IPS DF 6.9 (cell line): Measurements from ENCODE around the gene TBC1D9.

Experiments
- DNase-seq: peaks from one replicate; pipeline ENCODE4 v3.0.0-alpha.2; 2013; ENCODE audit warnings: low read depth, low spot score
- H3K27ac ChIP-seq: one replicate; pipeline ENCODE4 v1.5.1; 2013; ENCODE audit warnings: low read length, control low read depth
- H3K27me3 ChIP-seq: 2 replicates; pipeline ENCODE4 v1.6.1; 2013; ENCODE audit warnings: mild to moderate bottlenecking, low read length; ENCODE audit not compliant: control insufficient read depth, insufficient read depth
- H3K36me3 ChIP-seq: 2 replicates; pipeline ENCODE4 v1.6.1; 2013; ENCODE audit warnings: low read length; ENCODE audit not compliant: control insufficient read depth, insufficient read depth
- H3K4me1 ChIP-seq: 2 replicates; pipeline ENCODE4 v1.6.1; 2013; ENCODE audit warnings: low read length; ENCODE audit not compliant: control insufficient read depth, insufficient read depth
- H3K4me3 ChIP-seq: 2 replicates; pipeline ENCODE4 v1.5.1; 2013; ENCODE audit warnings: mild to moderate bottlenecking, low read length
- H3K9me3 ChIP-seq: 2 replicates; pipeline ENCODE4 v1.6.1; 2013; ENCODE audit warnings: low read length, inconsistent platforms; ENCODE audit not compliant: control insufficient read depth, insufficient read depth
- WGBS: extraction: QIAGEN DNeasy Blood & Tissue Kit; methylation state at CpG from one replicate; pipeline ENCODE4 v1.1.7; 2013; ENCODE audit warnings: mixed read lengths, missing lambda C conversion rate; ENCODE audit not compliant: insufficient read length, insufficient coverage; 5-methylcytosine and 5-hydroxymethylcytosine counted together

Gene TBC1D9

DNA sequence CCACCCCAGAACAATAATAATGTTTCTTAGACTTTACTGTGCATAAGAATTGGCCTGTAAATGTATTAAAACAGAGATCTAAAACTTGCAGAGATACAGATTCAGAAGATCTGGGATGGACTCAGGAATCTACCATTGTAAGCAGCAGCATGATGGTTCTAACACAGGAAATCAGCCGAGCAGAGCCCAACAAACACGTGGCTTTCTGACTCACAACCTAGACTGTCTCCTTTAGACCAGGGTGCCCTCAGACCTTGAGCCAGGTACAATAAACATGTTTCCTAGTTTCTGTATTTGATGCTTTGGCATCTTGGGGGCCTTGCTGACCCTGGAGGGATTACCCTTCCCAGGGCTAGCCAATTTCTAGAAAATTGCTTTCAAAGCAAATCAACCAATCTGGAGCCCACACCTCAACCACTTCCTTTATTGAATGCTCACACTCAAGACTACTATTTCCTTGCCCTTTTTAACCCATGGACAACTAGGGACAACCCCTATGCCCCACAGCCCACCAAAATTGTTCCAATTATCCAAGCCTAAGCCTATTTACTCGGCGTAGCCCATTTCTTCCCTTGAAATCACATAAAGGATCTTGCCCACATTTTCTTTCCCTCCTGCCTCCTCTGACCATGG, 80.5 kb downstream of the TBC1D9 start:
- Histone ChIP-seq H3K9me3 (no peaks in the 10 kb centered on the region), H3K27ac (no peak overlapping the region), H3K36me3 (no peaks in the 10 kb centered on the region), H3K27me3 (no peaks in the 10 kb centered on the region), H3K4me3 (no peak overlapping the region), H3K4me1 (no peaks in the 10 kb centered on the region)
- no CpG with 5 or more reads among the region's 4 CpGs for WGBS
- no peak for DNase-seq

DNA sequence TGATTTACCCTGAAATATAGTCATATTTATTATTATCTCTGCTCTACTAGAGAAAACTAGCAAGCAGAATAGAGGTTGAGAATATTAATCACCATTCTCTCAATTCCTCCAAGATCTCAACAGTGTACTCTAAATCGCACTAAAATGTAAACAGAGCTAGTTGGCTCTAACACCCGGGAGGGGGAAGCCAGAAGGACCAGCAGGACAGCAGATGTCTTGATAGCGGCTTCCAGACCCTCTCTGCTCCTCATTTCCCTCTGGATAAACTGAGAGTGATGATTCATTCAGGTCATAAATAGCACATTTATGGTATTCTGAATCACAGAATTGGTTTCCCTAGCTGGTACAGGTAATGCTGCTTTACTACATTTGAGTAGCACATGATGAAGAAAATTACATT, 82.5 kb downstream of the TBC1D9 start:
- WGBS, result no CpG with 5 or more reads among the region's 3 CpGs
- Histone ChIP-seq H3K36me3 (no peaks in the 10 kb centered on the region), H3K4me3 (no peak overlapping the region), H3K27ac (no peak overlapping the region), H3K4me1 (no peaks in the 10 kb centered on the region), H3K27me3 (no peaks in the 10 kb centered on the region), H3K9me3 (no peaks in the 10 kb centered on the region)
- no peak for DNase-seq

DNA sequence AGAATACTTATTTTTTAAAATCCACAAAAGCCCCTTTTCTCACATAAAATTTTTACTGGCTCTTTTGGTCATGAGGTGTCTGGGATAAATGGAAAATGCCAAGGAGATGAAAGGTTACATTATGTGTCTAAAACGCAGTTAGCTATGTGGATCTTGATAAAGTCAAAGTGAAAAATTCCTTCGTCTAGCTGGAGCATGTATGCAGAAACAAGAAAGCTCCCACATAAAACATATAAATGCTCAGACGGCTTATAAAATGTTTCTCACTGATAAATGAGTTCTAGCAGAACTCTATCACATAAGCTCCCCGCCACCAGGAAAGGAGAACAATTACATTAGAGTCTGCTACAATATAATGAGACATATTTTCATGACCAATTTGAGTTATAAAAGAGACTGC, 83.8 kb downstream of the TBC1D9 start:
- no peaks in the 10 kb centered on the region for H3K4me1 ChIP-seq
- no peaks in the 10 kb centered on the region for H3K27me3 ChIP-seq
- H3K36me3 ChIP-seq, result no peaks in the 10 kb centered on the region
- DNase-seq, result no peak
- no peaks in the 10 kb centered on the region for H3K9me3 ChIP-seq
- H3K4me3 ChIP-seq, result no peak overlapping the region
- no peak overlapping the region for H3K27ac ChIP-seq
- no CpG with 5 or more reads among the region's 4 CpGs for WGBS

DNA sequence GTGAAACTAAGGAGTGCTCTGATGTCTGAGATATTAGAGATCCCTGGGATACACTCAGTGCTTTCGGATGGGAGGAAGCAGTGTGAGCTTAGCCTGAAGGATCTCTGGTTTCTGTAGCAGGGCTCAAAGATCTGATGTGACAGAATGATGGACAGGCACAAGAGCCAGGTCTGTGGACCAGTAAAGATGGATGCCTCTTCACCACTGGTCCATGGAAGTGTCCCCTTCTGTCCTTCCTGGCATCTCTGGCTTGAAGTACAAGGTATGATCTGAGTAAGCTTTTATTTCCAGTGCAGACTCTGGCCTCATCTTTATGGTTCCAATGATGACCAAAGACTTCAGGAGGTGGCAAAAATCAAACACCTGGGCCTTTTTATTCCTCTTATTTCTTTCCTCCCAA, 88.1 kb downstream of the TBC1D9 start:
- H3K27ac ChIP-seq, result no peak overlapping the region
- no peak for DNase-seq
- WGBS, result no CpG with 5 or more reads among the region's 1 CpG

DNA sequence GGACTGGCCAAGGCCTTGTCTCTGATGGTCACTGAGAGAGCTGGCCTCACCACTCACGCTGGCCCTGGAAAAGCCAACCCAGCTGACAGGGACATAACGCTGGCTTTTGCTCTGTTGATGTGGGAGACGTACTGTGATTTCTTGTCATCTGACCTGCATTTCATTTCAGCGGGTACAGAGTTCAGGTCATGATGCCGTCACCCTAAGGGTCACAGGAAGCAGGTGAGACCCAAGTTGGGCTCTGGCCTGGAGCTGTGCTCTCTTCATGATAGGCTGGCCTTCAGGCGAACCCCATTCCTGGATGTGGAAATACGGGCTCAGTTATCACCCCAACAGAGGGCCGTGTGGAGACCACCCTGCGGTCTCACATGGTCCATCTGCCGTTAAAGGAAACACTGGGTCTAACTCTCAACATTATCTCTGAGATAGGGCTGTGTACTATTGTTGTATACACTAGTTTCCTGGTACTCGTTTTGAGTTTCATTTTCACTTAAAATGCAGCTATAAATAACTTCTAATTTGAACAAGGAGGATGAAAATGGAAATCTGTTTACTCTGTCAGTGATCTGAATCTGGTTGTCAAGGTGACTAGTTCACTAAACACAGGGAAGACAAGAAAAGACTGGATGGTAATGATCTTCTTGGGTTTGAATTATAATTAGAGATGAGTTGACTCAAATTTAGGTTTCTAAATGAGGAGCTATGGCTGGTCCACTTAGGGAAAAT, 89.1 kb downstream of the TBC1D9 start:
- Histone ChIP-seq H3K4me1 (peaks cover 2% of the 10 kb centered on the region; the same call in 1 of the 2 replicates), H3K9me3 (no peaks in the 10 kb centered on the region), H3K27me3 (no peaks in the 10 kb centered on the region), H3K36me3 (no peaks in the 10 kb centered on the region), H3K4me3 (no peak overlapping the region), H3K27ac (no peak overlapping the region)
- WGBS, result no CpG with 5 or more reads among the region's 11 CpGs
- DNase-seq, result no peak

More for the DNA sequence above, 88.1 kb downstream of the TBC1D9 start:
- H3K36me3 ChIP-seq, result no peaks in the 10 kb centered on the region
- no peaks in the 10 kb centered on the region for H3K9me3 ChIP-seq
- no peaks in the 10 kb centered on the region for H3K27me3 ChIP-seq
- H3K4me1 ChIP-seq, result no peaks in the 10 kb centered on the region
- no peak overlapping the region for H3K4me3 ChIP-seq

DNA sequence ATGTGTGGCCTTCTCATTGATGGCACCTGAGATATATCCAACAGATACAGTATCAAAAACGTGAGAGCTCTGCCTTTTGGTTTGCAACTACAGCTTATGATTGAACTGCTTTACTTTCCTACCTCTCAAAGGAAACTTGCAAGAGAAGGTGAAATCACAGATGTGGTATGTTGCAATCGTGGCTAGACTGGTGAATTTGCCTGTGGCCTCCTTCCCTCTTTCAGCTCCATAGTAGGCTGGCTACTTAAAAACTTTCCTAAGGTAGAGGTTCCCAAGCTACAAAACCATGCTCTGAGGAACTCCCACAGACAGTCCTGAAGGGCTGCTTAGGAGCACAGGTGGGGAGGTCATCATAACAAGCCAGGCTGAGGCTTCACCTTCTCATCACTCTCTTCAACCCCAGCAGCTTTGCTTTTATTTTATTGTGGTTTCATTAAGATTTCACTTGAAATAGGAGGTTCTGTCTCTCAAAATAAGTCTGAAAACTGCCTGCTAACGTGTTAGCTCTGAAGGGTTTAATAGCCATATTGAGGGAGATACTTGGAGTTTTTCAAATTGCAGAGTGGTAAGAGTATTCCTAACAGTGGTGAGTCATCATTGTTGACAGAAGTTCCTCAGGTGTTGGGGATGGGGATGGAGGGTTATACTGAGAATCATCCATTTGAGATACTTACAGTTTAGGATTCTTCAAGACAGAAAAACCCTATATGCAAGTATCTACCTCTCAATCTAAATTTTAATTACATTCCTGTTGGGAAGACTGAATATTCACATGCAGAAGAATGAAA, 93.9 kb downstream of the TBC1D9 start:
- no peak for DNase-seq
- Histone ChIP-seq H3K36me3 (no peaks in the 10 kb centered on the region), H3K27ac (no peak overlapping the region), H3K9me3 (no peaks in the 10 kb centered on the region), H3K4me3 (no peak overlapping the region), H3K27me3 (no peaks in the 10 kb centered on the region), H3K4me1 (peaks cover 2% of the 10 kb centered on the region; the same call in 1 of the 2 replicates)
- no CpG with 5 or more reads among the region's 3 CpGs for WGBS

DNA sequence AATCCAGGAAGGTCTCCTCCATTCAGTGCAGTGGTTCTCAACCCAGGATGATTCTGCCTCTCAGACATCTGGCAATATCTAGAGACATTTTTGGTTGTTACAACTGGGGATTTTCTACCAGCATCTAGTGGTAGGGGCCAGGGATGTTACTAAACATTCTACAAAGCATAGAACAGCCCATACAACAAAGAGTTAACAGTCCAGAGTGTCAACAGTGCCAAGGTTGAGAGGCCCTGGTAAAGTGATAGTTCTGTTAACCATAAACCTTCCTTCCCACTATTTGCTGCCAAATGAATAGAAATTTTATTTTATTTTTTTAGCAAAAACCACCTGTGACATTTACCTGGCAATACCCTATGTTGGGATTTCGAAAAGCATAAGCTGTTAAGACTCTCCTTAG, 94.6 kb downstream of the TBC1D9 start:
- Histone ChIP-seq H3K4me3 (no peak overlapping the region), H3K27ac (no peak overlapping the region), H3K9me3 (no peaks in the 10 kb centered on the region), H3K27me3 (no peaks in the 10 kb centered on the region), H3K36me3 (no peaks in the 10 kb centered on the region), H3K4me1 (peaks cover 2% of the 10 kb centered on the region; the same call in 1 of the 2 replicates)
- WGBS, result no CpG with 5 or more reads among the region's 1 CpG
- DNase-seq, result no peak

DNA sequence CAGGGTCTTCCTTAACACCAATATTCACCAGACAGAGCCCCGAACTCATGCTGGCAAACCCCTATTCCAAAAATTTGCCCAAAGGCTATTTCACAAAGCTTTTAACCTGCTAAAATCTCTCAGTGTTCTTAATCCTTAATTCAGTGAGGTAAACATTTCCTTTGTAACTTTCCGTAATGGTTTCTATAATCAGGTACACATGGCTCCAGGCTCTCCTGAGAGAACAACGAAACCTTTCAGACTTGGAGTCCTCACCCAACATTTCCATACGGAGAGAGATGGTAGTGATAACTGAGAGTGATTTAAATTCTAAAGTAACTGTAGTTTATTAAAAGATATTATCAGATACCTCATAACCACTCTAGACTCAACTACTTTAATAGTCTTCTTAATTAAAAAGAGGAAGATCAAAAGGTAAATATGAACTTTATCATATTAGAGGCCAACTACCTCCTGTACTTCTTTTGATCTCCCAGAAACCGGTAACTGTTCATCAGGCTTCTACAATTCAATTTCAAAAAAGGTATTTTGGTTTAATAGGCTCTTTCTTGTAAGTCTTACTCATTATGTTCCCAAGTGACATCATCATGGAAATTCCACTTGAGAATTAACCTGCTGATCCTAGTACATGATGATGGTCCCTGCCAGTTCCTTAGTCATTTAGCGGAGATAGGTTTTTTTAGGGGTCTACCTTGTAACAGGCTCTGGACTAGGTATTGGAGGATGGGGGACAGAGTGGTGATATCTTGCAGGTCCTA, 96.1 kb downstream of the TBC1D9 start:
- DNase-seq, result no peak
- Histone ChIP-seq H3K4me3 (no peak overlapping the region), H3K4me1 (peaks cover 2% of the 10 kb centered on the region; the same call in 1 of the 2 replicates), H3K9me3 (no peaks in the 10 kb centered on the region), H3K27me3 (no peaks in the 10 kb centered on the region), H3K36me3 (no peaks in the 10 kb centered on the region), H3K27ac (no peak overlapping the region)
- no CpG with 5 or more reads among the region's 6 CpGs for WGBS

DNA sequence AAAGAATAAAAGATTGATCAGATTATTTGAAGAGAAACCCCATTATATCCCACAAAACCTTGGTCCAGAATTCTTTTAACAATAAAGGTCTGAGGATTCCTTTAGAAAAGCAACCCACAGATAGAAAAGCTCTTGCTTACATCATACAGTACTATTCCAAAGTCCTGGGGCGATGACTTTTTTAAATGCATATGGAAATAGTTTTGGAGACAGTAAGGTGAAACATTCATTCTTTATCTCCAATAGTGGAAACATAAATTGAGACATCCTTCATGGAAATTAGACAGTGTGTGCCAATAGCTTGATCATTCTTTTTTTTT, 101.7 kb downstream of the TBC1D9 start:
- Histone ChIP-seq H3K27ac (no peak overlapping the region), H3K4me3 (no peak overlapping the region), H3K36me3 (no peaks in the 10 kb centered on the region), H3K4me1 (no peaks in the 10 kb centered on the region), H3K27me3 (no peaks in the 10 kb centered on the region), H3K9me3 (no peaks in the 10 kb centered on the region)
- no CpG with 5 or more reads among the region's 1 CpG for WGBS
- DNase-seq, result no peak
